H1 (cell line): ENCODE data around the gene RNF157. TPM values are rescaled to one million over a fixed set of nuclear protein-coding genes. Genes with fewer than 3 reads are reported as not detected.
A peak's percentile ranks its signal among the peaks of the same experiment; 100 is the strongest.

ENCODE experiments used
- CTCF ChIA-PET: fragments of 300-600 bp; sonication (Branson Sonifier 250); formaldehyde crosslinking; loops from one replicate; lab custom pipeline; 2021; ENCODE audit not compliant: partially characterized antibody; lab: Charles Lee
- POLR2A ChIA-PET: fragments of 300-600 bp; sonication (Branson Sonifier 250); formaldehyde crosslinking; loops from one replicate; lab custom pipeline; 2021; ENCODE audit warnings: inconsistent platforms; ENCODE audit not compliant: partially characterized antibody; lab: Charles Lee
- DNase-seq, 2 experiments: peaks; one replicate each; pipeline versions ENCODE4 v3.0.0 to v3.0.0-alpha.2; 2010 to 2022; ENCODE audit warnings: low spot score in 2 of 2, low read depth in 1 of 2, mixed read lengths in 1 of 2
- FAIRE-seq: peaks from 2 replicates; lab custom pipeline; 2011; peaks lifted over from hg19 to GRCh38; lab: Jason Lieb, UNC
- H2AFZ ChIP-seq: 2 replicates; pipeline ENCODE4 v1.8.1; 2012; ENCODE audit warnings: low read length, inconsistent platforms
- H2AK5ac ChIP-seq: 2 replicates; pipeline ENCODE4 v1.6.1; 2013; ENCODE audit warnings: low read depth, low read length
- H2BK120ac ChIP-seq: replicated peaks from 2 replicates; pipeline ENCODE3; 2013; ENCODE audit warnings: low read depth, low read length, inconsistent platforms
- H2BK12ac ChIP-seq: 2 replicates; pipeline ENCODE4 v1.6.1; 2013; ENCODE audit warnings: low read depth, low read length
- H2BK15ac ChIP-seq: 2 replicates; pipeline ENCODE4 v1.6.1; 2013; ENCODE audit warnings: low read length
- H2BK20ac ChIP-seq: 2 replicates; pipeline ENCODE4 v1.6.1; 2013; ENCODE audit warnings: low read length
- H2BK5ac ChIP-seq: 2 replicates; pipeline ENCODE4 v1.6.1; 2013; ENCODE audit warnings: low read depth, low read length
- H3K14ac ChIP-seq: 2 replicates; pipeline ENCODE4 v1.6.1; 2013; ENCODE audit warnings: inconsistent platforms; ENCODE audit not compliant: insufficient read length
- H3K18ac ChIP-seq: 2 replicates; pipeline ENCODE4 v1.6.1; 2013; ENCODE audit warnings: low read length; ENCODE audit errors: extremely low read depth
- H3K23ac ChIP-seq: 2 replicates; pipeline ENCODE4 v1.6.1; 2013; ENCODE audit warnings: inconsistent platforms; ENCODE audit not compliant: insufficient read length
- H3K23me2 ChIP-seq: 2 replicates; pipeline ENCODE4 v1.6.1; 2013; ENCODE audit warnings: low read depth, low read length
- H3K27ac ChIP-seq: 2 replicates; pipeline ENCODE4 v1.6.1; 2011; ENCODE audit warnings: low read depth, low read length, inconsistent platforms
- H3K27me3 ChIP-seq, 4 experiments: replicated peaks in 1 of 4; 1 replicate in 1 of 4; 2 replicates in 3 of 4; pipeline versions ENCODE4 v1.6.1 to v1.8.1; 2011 to 2013; ENCODE audit warnings: low read length in 3 of 4, mild to moderate bottlenecking in 3 of 4, inconsistent platforms in 2 of 4, mixed read lengths in 2 of 4, moderate library complexity in 1 of 4; ENCODE audit not compliant: control insufficient read depth in 3 of 4, insufficient read depth in 3 of 4; ENCODE audit errors: extremely low read depth in 1 of 4
- H3K36me3 ChIP-seq, 4 experiments: 2 replicates each; pipeline versions ENCODE4 v1.6.1 to v1.8.1; 2011 to 2013; ENCODE audit warnings: mild to moderate bottlenecking in 4 of 4, low read length in 3 of 4, moderate library complexity in 2 of 4, control low read depth in 1 of 4, inconsistent platforms in 1 of 4; ENCODE audit not compliant: insufficient read depth in 4 of 4, control insufficient read depth in 2 of 4
- H3K4ac ChIP-seq: replicated peaks from 2 replicates; pipeline ENCODE3; 2013; ENCODE audit warnings: low read length, low read depth, mixed read lengths, inconsistent platforms; ENCODE audit not compliant: insufficient read length
- H3K4me1 ChIP-seq, 4 experiments: replicated peaks in 1 of 4; 1 replicate in 1 of 4; 2 replicates in 3 of 4; pipeline versions ENCODE4 v1.6.1 to v1.8.1; 2011 to 2013; ENCODE audit warnings: low read length in 3 of 4, inconsistent platforms in 2 of 4, mixed read lengths in 1 of 4; ENCODE audit not compliant: insufficient read depth in 4 of 4, control insufficient read depth in 3 of 4
- H3K4me2 ChIP-seq, 2 experiments: 2 replicates each; pipeline versions ENCODE4 v1.6.1 to v1.8.1; 2011 to 2013; ENCODE audit warnings: low read depth in 2 of 2, low read length in 2 of 2, control low read depth in 1 of 2, inconsistent platforms in 1 of 2, mild to moderate bottlenecking in 1 of 2; ENCODE audit not compliant: insufficient read depth in 1 of 2
- H3K4me3 ChIP-seq, 4 experiments: fragments of 200-600, 300-600 bp in 1 of 4; sonication (generic), shearing (Covaris generic), sonication (Bioruptor Twin) in 1 of 4; 2 replicates each; pipeline versions ENCODE4 v1.5.1 to v1.8.1; 2011 to 2016; ENCODE audit warnings: low read length in 4 of 4, low read depth in 3 of 4, control low read depth in 2 of 4, inconsistent platforms in 2 of 4, mild to moderate bottlenecking in 2 of 4, mixed read lengths in 1 of 4, moderate library complexity in 1 of 4; ENCODE audit not compliant: insufficient read depth in 2 of 4; ENCODE audit errors: extremely low read depth in 1 of 4
- H3K56ac ChIP-seq: replicated peaks from 2 replicates; pipeline ENCODE3; 2013; ENCODE audit warnings: low read depth, mild to moderate bottlenecking, mixed read lengths, low read length, inconsistent platforms; ENCODE audit not compliant: insufficient read length
- H3K79me1 ChIP-seq: 2 replicates; pipeline ENCODE4 v1.6.1; 2013; ENCODE audit warnings: low read depth, low read length, control low read depth
- H3K79me2 ChIP-seq, 2 experiments: 2 replicates each; pipeline versions ENCODE4 v1.6.1 to v1.8.1; 2012 to 2013; ENCODE audit warnings: low read length in 2 of 2, mild to moderate bottlenecking in 2 of 2, inconsistent platforms in 1 of 2; ENCODE audit not compliant: insufficient read depth in 2 of 2, control insufficient read depth in 1 of 2
- H3K9ac ChIP-seq, 4 experiments: replicated peaks in 1 of 4; 1 replicate in 1 of 4; 2 replicates in 3 of 4; pipeline versions ENCODE4 v1.6.1 to v1.8.1; 2011 to 2013; ENCODE audit warnings: low read depth in 3 of 4, low read length in 3 of 4, control low read depth in 2 of 4, mild to moderate bottlenecking in 2 of 4, moderate library complexity in 2 of 4, inconsistent platforms in 1 of 4; ENCODE audit errors: extremely low read depth in 1 of 4
- H3K9me3 ChIP-seq, 2 experiments: 2 replicates each; pipeline versions ENCODE4 v1.6.1 to v1.8.1; 2012 to 2013; ENCODE audit warnings: mild to moderate bottlenecking in 2 of 2, moderate library complexity in 2 of 2, control low read depth in 1 of 2, inconsistent platforms in 1 of 2, low read depth in 1 of 2, low read length in 1 of 2, mixed read lengths in 1 of 2; ENCODE audit not compliant: insufficient read depth in 2 of 2
- H4K20me1 ChIP-seq, 2 experiments: replicated peaks in 1 of 2; 2 replicates each; pipeline versions ENCODE3 to v1.8.1; 2011 to 2013; ENCODE audit warnings: inconsistent platforms in 2 of 2, low read length in 2 of 2, mild to moderate bottlenecking in 1 of 2; ENCODE audit not compliant: insufficient read depth in 2 of 2, control insufficient read depth in 1 of 2
- H4K5ac ChIP-seq: 2 replicates; pipeline ENCODE4 v1.6.1; 2013; ENCODE audit warnings: low read length, low read depth, mixed read lengths, inconsistent platforms; ENCODE audit not compliant: insufficient read length
- H4K8ac ChIP-seq: 2 replicates; pipeline ENCODE4 v1.8.0; 2013; ENCODE audit warnings: mild to moderate bottlenecking, moderate library complexity, low read length, inconsistent platforms; ENCODE audit not compliant: insufficient read depth; ENCODE audit errors: extremely low read depth
- H4K91ac ChIP-seq: replicated peaks from 2 replicates; pipeline ENCODE3; 2013; ENCODE audit warnings: low read length, mixed read lengths, inconsistent platforms; ENCODE audit not compliant: insufficient read length
- EZH2 ChIP-seq: fragments of 200-600 bp; sonication (generic); IDR thresholded peaks from 2 replicates; pipeline ENCODE4 v1.7.1; 2012; ENCODE audit warnings: low read depth, mild to moderate bottlenecking, moderate library complexity, low read length, inconsistent platforms; ENCODE audit not compliant: severe bottlenecking
- POU5F1 ChIP-seq: IDR thresholded peaks from 2 replicates; pipeline ENCODE4 v1.6.1; 2011; ENCODE audit warnings: low read depth, mild to moderate bottlenecking, low read length, moderate library complexity
- TEAD4 ChIP-seq: IDR thresholded peaks from 2 replicates; pipeline ENCODE4 v1.6.1; 2012; ENCODE audit warnings: low read depth, low read length, inconsistent platforms, mixed read lengths
- WGBS, 2 experiments: shearing (Covaris generic) in 1 of 2; methylation state at CpG; one replicate each; pipeline versions ENCODE4 v1.1.6 to v1.1.7; 2013 to 2015; ENCODE audit warnings: low lambda C conversion rate in 2 of 2, mixed read lengths in 2 of 2, inconsistent platforms in 1 of 2, low coverage in 1 of 2, missing lambda C conversion rate in 1 of 2; ENCODE audit not compliant: insufficient replicate concordance in 2 of 2, insufficient coverage in 1 of 2, insufficient read length in 1 of 2; ENCODE audit errors: extremely low coverage in 1 of 2, missing lambda C conversion rate in 1 of 2; 5-methylcytosine and 5-hydroxymethylcytosine counted together
- polyA plus RNA-seq, 7 experiments: library from polyadenylated mRNA; depleted of rRNA in 3 of 7; stranded (reverse) in 5 of 7; unstranded in 2 of 7; fragments of >200 nt in 5 of 7; fragments of 200-250 nt in 2 of 7; gene quantifications; 1 replicate in 5 of 7; 2 replicates in 1 of 7; 4 replicates in 1 of 7; pipeline versions ENCODE4 v1.2.1 to v1.2.3, GENCODE V29; 2011 to 2013; ENCODE audit warnings: missing spikeins in 2 of 7, mixed read lengths in 2 of 7
- total RNA-seq: library from RNA; stranded (reverse); fragmentation: NEBNext Ultra II Directional; extraction: Animal tissue kit (Norgen Biotek cat#: 25700); gene quantifications from 2 replicates; pipeline ENCODE4 v1.2.1, GENCODE V29; 2021

Gene RNF157
- total and polyA plus RNA-seq, 2 of the 8 experiments (the other 6 are each of a cell fraction or from before 2014, with no cell fraction given): 13.4 to 16.7 TPM

GRCh38 chr17:76238847-76239537 is 1.3 kb downstream of the RNF157 start:
- no peak overlapping the region for H2AK5ac ChIP-seq
- no peak overlapping the region for H3K56ac ChIP-seq
- CTCF ChIA-PET: interaction anchor here (0.9 to 2.4 kb wide), 8 partner anchors 11 to 118 kb away, joined by 3 to 19 read pairs (median 3); no protein-coding TSS in a partner anchor
- no peak overlapping the region for H3K14ac ChIP-seq
- no peak overlapping the region for H4K91ac ChIP-seq
- H4K5ac ChIP-seq: no peak overlapping the region
- no peak overlapping the region for H3K27ac ChIP-seq
- H2BK12ac ChIP-seq: no peak overlapping the region
- H3K4me2 ChIP-seq: peak overlapping the region; percentile 68 to 83
- no peak overlapping the region for H3K23ac ChIP-seq
- no peak overlapping the region for H2AFZ ChIP-seq
- H3K4me1 ChIP-seq: peaks cover 0 to 6% (median 4%) of the 10 kb centered on the region in 4 experiments; a peak in 5 of 7 replicates
- 0 out of 4 replicates have a peak, but pooled peaks cover 0 to 2% of the 10 kb centered on the region in 2 experiments for H3K79me2 ChIP-seq
- peaks cover 11% of the 10 kb centered on the region for H3K23me2 ChIP-seq
- H3K79me1 ChIP-seq: no peaks in the 10 kb centered on the region
- no peak for DNase-seq
- H3K9me3 ChIP-seq: no peaks in the 10 kb centered on the region
- H2BK5ac ChIP-seq: no peak overlapping the region
- H4K20me1 ChIP-seq: no peaks in the 10 kb centered on the region
- H3K9ac ChIP-seq: no peak overlapping the region
- TF ChIP-seq EZH2 (no peak), POU5F1 (no peak), TEAD4 (no peak)
- no peak overlapping the region for H3K18ac ChIP-seq
- no peak overlapping the region for H2BK120ac ChIP-seq
- no peak overlapping the region for H2BK20ac ChIP-seq
- H3K36me3 ChIP-seq: no peaks in the 10 kb centered on the region
- H3K4ac ChIP-seq: no peak overlapping the region
- POLR2A ChIA-PET: interaction anchor here (1.1 kb wide), 1 partner anchor 42 kb away, joined by 3 read pairs; no protein-coding TSS in a partner anchor
- H3K4me3 ChIP-seq: peak overlapping the region in 1 of 4 experiments; percentile 69; a peak in 3 of 8 replicates
- FAIRE-seq: no peak
- no peak overlapping the region for H4K8ac ChIP-seq
- 85% methylated on average over 11 of the region's 11 CpGs; no CpG with 5 or more reads in 1 of the 2 experiments for WGBS, 2 experiments
- H3K27me3 ChIP-seq: peaks cover 5 to 42% (median 31%) of the 10 kb centered on the region in 4 experiments
- no peak overlapping the region for H2BK15ac ChIP-seq
